Measurements from ENCODE around the gene SELENON. TPM values are rescaled to one million over a fixed set of nuclear protein-coding genes. Genes with fewer than 3 reads are reported as not detected.
"Not testable (repeated sequence)": the region's sequence is repeated elsewhere in the genome, so short reads cannot be mapped to it uniquely, and the experiment has no call there.

SELENON gene
- total RNA-seq, 1 experiment from 2014 or later = 36.5 TPM

GRCh38 chr1:25825605-25826004 is 25.6 kb downstream of the SELENON start:
- no peak for DNase-seq (ENCODE audit: low read depth)

- no peak for DNase-seq (ENCODE audit: low read depth)
These were observed 26.6 kb downstream of the SELENON start for GRCh38 chr1:25826571-25826970.

GRCh38 chr1:25828491-25828890 is 28.5 kb downstream of the SELENON start:
- no peak for DNase-seq (ENCODE audit: low read depth)

- DNase-seq (ENCODE audit: low read depth) = no peak
These were observed 29.1 kb downstream of the SELENON start for GRCh38 chr1:25829046-25829445.

DNA sequence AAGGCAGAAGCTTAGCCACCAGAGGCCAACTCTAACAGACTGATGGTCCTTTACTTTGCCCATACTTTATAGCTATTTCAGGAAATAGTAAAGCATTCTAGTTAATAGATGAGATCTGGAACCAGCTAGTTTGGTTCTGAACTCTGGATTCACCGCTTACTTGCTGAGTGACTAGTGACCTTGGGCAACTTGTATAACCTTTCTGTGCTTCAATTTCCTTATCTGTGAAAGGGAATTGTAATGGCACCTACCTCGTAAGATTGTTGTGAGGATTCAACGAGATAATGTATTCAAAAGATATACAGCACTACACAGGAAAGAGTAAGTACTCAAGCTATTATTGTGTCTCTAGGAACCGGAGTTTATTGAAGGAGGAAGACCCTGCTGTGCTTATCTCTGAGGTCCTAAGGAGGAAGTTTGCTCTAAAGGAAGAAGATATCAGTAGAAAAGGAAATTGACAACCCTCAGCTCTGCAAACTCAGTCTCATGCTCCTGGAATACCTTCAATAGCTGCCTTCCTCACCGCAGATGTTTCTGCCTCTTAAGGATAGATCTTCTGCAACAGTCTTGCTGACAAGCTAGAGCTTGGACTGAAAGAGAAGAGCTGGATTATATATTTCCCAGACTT is 31.7 kb downstream of the SELENON start:
- no peak for DNase-seq (ENCODE audit: low read depth)

DNA sequence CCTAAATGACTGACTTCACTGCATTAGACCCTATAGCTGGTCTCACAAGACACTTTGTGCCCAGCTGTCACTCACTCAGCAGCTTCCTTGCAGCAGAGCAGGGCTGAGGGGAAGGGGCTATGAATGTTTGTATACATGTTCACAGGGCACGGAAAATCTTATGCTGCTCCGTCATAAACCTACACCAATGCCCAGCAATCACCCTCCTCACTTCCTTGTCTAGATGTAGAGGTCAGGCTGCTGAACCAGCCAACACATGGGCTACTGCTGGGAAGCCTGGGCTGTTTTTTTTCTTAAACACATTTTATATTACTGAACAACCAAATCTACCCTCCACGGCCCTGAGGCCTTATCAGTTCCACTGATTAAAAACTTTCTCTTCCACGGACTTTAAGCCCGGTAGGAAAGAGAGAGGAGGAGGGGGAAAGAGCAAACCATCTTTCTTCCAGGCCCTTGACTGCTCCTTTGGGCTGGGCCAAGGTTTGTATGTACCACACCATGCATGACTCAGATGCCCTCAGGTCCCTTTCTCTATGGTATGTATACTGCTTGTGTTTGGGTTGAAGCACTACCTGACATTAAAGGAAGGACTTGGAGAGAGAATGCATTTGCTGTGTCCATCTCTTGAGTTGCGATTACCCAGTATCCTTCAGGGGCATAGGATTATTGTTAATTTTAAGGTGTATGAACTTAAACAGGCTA is 32.5 kb downstream of the SELENON start:
- no peak for DNase-seq (ENCODE audit: low read depth)

GRCh38 chr1:25833158-25833557 is 33.2 kb downstream of the SELENON start:
- DNase-seq (ENCODE audit: low read depth) = no peak

GRCh38 chr1:25834894-25835293 is 34.9 kb downstream of the SELENON start:
- no peak for DNase-seq (ENCODE audit: low read depth)

DNA sequence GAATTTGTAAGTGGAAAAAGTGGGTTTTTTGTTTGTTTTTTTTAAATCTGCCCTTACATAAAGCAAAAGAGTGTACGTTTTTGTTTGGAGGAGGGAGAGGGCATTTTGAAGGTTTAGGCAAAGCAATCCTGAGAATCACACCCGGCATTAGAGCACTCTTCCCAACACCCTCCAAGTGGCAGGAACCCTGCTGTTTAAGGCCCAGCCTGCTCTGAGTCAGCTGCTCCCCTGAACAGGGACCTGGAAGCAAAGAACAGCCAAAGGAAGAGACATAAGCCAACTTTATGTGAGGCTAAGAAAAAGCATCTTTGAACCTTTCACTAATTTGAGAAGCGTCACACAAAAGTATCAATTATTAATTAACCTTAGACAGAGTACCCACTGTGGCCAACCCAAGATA is 36.7 kb downstream of the SELENON start:
- no peak for DNase-seq (ENCODE audit: low read depth)

DNA sequence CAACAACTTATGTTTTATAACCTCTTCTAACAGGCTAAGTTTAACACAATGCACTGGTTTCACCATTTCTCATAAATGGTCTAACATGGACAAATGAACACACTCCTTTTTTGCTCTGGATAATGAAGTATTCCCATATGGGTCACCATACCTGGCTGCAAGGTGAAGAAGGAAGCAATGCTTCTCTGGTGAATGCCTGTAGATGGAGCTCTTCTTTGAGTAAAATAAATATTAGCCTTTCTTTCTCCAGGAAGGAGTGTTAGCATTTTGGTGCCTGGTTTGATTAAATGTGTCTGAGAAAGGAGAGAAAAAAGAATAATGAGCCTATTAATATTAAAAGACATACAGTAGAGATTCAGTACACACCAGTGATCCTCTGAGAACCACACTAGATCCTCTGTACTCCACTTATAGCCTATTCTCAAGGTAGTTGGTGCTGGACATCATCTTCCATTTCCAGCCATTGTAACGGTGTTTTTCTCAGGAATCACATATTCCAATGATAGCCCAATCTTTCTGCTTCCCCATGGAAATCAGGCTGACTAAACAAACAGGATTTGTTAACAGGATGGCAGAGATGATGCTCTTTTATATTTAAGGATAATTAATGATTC is 37.4 kb downstream of the SELENON start:
- no peak for DNase-seq (ENCODE audit: low read depth)

- not testable (repeated sequence) for DNase-seq (ENCODE audit: low read depth)
These were observed 39.8 kb downstream of the SELENON start for GRCh38 chr1:25839808-25840207.

GRCh38 chr1:25843483-25843882 is 43.5 kb downstream of the SELENON start:
- DNase-seq (ENCODE audit: low read depth) = no peak

- no peak for DNase-seq (ENCODE audit: low read depth)
These were observed 44.7 kb downstream of the SELENON start for GRCh38 chr1:25844536-25845337.

GRCh38 chr1:25845664-25846063 is 45.7 kb downstream of the SELENON start:
- DNase-seq (ENCODE audit: low read depth) = no peak

- no peak for DNase-seq (ENCODE audit: low read depth)
These were observed 47.9 kb downstream of the SELENON start for GRCh38 chr1:25847929-25848328.

GRCh38 chr1:25848531-25848930 is 48.5 kb downstream of the SELENON start:
- DNase-seq (ENCODE audit: low read depth) = peak; percentile 57

GRCh38 chr1:25854554-25854953 is 54.6 kb downstream of the SELENON start:
- no peak for DNase-seq (ENCODE audit: low read depth)

- DNase-seq (ENCODE audit: low read depth) = no peak
These were observed 56.9 kb downstream of the SELENON start for GRCh38 chr1:25856856-25857255.

DNA sequence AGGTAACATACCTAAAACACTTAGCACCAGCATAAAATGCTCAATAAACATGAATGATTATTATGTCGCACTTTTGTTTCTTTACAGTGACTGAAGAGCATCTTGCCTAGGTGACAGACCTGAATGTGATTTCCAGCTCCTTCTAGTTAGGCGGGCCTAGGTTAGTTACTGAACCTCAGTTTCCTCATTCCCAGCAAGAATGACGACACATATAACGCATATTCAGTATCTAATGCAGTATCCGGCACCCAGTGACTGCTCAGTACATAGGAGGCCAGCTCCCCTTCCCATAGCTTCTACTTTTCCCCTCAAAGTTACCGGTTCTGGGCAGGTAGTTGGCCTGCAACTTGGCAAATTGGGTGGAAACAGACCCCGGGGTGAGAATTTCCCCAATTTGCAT is 58.5 kb downstream of the SELENON start:
- DNase-seq (ENCODE audit: low read depth) = no peak

DNA sequence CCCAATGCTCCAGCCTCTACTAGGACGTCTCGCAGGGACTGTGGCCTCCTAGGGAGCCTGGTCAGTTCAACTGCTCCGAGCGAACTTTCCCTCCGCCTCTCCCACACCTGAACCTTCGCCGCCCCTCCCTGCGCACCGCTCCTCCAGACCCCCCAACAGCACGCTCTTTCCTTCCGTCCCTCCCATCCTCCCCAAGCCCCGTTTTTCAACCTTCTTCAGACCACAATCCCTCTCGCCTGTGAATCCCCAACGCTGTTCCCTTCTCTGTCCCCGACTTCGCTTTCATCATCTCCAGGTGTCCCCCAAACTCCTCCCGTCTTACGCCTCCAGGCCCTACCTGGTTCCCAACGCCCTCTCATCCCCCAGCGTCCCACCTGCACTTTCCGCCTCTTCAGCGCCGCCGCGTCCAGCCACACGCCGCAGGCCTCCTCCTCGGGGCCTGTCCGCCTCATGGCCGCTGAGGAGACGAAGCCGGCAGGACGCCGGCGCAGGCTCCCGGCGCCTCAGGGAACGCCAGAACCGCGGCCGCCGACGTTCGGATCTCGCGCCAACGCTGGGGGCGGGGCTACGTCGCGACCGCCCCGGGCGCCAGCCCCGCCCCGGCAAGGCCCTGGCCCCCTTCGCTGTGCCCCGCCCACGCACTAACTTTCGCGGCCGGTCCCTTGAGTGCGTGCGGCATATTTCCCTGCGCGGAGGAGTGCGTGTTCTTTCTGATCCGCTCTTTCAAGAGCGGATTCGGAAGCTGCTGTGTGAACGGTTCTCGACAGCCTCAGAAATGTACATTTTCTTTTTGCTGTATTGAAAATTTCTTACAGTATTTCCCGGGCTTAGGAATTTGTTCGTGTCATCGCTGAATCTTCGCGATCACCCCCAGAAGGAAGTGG is 59.2 kb downstream of the SELENON start, which contains the start of gene AUNIP:
TSS of gene AUNIP (minus strand) at position 552 of the 884 bp plus-strand sequence. CDS start at position 452, 100 bp downstream.
- DNase-seq (ENCODE audit: low read depth) = peak; percentile 86

All from HT1080 (cell line).